Epithelial cell of esophagus (primary cell): ENCODE measurements around the gene CAMKK1.

Experiments used
- DNase-seq: peaks from one replicate; pipeline ENCODE4 v3.0.0; 2010; ENCODE audit warnings: low read depth
- H3K4me3 ChIP-seq: 2 replicates; pipeline ENCODE4 v1.5.1; 2011; ENCODE audit warnings: mild to moderate bottlenecking, low read length, control low read depth
- TF ChIP-seq, protein P1 (sequence below): IDR thresholded peaks from 2 replicates; pipeline ENCODE4 v1.5.1; 2011; ENCODE audit warnings: low read depth, mild to moderate bottlenecking, low read length, control low read depth, inconsistent platforms; ENCODE audit not compliant: insufficient read depth; ENCODE audit errors: missing control alignments

CAMKK1 gene

DNA sequence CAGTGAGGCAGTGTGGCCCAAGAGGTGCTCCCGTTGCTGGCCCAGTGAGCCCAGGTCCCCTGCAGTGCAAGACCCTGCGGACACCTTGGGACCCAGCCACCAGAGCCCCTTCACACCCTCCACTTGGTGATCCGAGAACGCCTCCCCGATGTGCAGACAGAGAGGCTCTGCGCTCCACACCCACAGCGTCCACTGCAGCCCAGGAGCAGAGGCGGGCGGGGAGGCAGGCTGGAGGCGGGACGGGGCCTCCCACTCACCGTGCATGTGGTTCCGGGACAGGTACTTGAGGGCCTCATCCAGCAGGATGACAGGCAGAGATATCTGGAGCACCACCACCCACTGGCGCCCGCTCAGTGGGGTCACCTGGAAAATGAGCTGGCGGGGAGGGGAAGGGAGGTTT lies 35.6 kb upstream of the CAMKK1 start:
- DNase-seq = no peak
- no peak overlapping the region for H3K4me3 ChIP-seq
- TF ChIP-seq, protein P1, sequence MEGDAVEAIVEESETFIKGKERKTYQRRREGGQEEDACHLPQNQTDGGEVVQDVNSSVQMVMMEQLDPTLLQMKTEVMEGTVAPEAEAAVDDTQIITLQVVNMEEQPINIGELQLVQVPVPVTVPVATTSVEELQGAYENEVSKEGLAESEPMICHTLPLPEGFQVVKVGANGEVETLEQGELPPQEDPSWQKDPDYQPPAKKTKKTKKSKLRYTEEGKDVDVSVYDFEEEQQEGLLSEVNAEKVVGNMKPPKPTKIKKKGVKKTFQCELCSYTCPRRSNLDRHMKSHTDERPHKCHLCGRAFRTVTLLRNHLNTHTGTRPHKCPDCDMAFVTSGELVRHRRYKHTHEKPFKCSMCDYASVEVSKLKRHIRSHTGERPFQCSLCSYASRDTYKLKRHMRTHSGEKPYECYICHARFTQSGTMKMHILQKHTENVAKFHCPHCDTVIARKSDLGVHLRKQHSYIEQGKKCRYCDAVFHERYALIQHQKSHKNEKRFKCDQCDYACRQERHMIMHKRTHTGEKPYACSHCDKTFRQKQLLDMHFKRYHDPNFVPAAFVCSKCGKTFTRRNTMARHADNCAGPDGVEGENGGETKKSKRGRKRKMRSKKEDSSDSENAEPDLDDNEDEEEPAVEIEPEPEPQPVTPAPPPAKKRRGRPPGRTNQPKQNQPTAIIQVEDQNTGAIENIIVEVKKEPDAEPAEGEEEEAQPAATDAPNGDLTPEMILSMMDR = no peak

GRCh38 chr17:3927628-3928340 lies 34.9 kb upstream of the CAMKK1 start:
- TF ChIP-seq, protein P1 = no peak
- no peak for DNase-seq
- H3K4me3 ChIP-seq = no peak overlapping the region

- H3K4me3 ChIP-seq = no peak overlapping the region
- TF ChIP-seq, protein P1 = no peak
- DNase-seq = no peak
Observed at GRCh38 chr17:3926860-3927627, 34.2 kb upstream of the CAMKK1 start.

GRCh38 chr17:3925684-3926485 lies 33.0 kb upstream of the CAMKK1 start:
- no peak for DNase-seq
- no peak overlapping the region for H3K4me3 ChIP-seq
- TF ChIP-seq, protein P1 = no peak

DNA sequence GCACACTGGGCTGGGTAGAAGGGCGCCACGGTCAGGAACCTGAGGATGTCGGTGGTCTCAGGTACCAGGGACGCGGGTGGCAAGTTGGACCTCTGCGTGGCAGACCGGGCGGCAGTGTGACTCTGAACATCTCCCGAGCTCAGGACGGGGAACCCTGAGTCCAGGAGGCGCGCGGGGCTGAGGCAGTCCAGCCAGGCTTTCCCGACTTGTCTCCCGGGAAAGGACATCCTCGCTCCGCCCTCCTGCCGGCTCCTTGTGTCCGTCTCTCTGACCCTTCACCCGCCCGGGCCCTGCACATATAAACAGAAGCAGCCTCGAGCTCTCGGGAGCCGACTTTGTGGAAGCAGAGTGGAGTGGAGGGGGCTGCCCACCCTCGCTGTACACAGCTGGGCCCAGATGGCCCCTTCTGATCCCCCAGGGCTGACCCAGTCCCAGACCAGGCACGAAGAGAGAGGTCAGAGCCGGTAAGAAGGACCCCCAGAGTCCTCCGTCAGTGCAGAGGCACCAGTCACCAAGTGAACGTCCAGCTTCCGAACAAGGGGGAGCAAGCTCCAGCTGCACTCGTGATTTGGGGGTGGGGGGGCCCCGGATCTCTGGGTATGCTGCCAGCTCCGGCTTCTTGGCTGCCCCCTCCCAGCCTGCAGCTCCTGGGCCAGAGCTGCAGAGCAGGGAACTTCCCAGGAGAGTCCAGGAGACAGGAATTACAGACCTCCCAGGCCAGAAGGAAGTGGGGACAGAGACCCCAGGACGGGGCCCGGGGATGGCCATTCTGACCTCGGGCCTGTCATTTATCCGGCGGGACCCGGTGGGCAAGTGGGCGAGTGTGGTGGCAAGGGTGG lies 31.9 kb upstream of the CAMKK1 start:
- DNase-seq = no peak
- no peak overlapping the region for H3K4me3 ChIP-seq
- TF ChIP-seq, protein P1 = no peak

- H3K4me3 ChIP-seq = no peak overlapping the region
- no peak for DNase-seq
- TF ChIP-seq, protein P1 = no peak
Observed at GRCh38 chr17:3923466-3924190, 30.8 kb upstream of the CAMKK1 start.
